NCI-H526 treated with DMSO at 0.1 percent for 48 hours (cell line): ENCODE measurements around the gene TGOLN2.
"Not testable (repeated sequence)": the region's sequence is repeated elsewhere in the genome, so short reads cannot be mapped to it uniquely, and the experiment has no call there.

Experiments
- DNase-seq: peaks from one replicate; lab custom pipeline; 2025; lab: John Stamatoyannopoulos, UW

The TGOLN2 gene

DNA sequence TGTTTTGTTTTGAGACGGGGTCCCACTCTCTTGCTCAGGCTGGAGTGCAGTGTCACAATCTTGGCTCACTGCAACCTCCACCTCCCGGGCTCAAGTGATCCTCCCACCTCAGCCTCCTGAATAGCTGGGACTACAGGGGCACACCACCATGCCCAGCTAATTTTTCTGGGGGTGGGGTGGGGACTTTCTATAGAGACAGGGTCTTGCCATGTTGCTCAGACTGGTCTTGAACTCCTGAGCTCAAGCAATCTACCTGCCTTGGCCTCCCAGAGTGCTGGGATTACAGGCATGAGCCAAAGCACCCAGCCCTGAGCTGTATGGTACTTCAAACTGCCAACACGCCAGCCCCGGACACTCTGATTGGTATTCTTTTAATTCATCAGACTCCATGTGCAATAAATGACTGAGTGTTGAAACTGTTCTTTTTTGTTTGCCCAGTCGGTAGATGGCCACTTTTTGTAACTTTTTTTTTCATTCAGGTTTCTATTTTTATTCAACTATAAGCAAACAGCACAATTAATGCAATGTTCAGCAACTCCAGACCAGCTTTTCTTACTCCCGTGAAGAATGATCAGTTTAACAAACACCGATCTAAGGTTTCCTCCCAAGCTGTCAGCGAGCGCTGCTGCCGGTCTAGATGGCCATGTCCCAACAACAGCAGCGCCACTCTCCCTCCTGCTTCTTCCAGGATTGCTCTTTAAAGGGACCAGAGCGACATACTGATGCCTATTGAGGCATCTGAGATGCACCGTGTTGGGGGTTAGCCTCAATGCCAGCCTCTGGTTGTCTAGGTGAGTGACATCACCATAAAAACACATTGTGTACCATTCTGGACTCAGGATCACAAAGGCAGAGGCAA, 12.5 kb upstream of the TGOLN2 start:
- DNase-seq, result no peak

DNA sequence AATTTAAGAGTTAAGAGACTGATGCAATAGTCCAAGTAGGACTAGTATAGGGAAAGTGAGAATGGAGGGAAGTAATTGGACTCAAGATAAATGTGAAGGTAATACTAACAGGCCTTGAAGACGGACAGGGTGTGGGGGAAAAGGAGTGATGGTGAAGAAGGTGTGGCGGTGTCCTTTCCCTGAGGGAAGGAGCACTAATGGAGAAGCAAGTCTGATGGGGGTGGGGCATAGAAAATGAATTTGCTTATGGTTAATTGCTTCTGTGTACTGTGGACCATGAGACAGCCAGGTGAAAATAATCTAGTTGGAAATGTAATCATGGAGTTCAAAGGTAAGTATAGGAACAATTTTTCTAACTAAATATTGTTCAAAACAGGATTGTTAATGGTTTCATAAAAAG, 7.1 kb upstream of the TGOLN2 start:
- no peak for DNase-seq

DNA sequence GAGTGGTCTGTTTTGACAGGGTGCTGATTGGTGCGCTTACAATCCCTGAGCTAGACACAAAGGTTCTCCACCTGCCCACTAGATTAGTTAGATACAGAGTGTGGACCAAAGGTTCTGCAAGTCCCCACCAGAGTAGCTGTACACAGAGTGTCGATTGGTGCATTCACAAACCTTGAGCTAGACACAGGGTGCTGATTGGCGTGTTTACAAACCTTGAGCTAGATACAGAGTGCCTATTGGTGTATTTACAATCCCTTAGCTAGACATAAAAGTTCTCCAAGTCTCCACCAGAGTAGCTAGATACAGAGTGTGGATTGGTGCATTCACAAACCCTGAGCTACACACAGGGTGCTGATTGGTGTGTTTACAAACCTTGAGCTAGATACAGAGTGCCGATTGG, 6.1 kb upstream of the TGOLN2 start:
- DNase-seq, result not testable (repeated sequence)

DNA sequence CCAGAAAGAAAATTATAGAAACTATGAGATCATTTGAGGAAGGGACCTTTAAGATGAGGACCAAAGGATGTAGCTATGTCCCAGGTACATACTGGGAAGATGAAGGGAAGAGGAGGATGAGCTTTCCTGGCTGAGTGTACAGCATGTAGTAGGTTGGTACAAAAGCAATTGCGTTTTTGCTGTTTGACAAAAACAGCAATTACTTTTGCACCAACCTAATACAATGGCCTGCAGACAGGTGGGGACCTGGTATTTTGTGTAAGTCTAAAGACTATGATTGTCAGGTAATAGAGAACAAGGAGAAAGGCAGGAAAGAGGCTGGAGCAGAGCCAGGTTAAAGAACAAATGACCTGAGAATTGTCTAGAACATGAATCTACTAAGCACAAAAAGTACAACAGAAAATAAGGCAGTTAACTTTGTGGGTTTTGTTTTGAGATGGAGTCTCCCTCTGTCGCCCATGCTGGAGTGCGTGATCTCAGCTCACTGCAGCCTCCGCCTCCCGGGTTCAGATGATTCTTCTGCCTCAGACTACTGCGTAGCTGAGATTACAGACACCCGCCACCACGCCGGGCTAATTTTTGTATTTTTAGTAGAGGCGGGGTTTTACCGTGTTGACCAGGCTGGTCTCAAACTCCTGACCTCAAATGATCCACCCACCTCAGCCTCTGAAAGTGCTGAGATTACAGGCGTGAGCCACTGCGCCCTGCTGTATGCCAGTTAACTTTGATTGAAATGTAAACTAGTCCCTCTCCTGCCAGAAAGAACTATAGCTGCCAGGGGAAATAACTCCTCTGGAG, 3.2 kb upstream of the TGOLN2 start:
- DNase-seq, result no peak

DNA sequence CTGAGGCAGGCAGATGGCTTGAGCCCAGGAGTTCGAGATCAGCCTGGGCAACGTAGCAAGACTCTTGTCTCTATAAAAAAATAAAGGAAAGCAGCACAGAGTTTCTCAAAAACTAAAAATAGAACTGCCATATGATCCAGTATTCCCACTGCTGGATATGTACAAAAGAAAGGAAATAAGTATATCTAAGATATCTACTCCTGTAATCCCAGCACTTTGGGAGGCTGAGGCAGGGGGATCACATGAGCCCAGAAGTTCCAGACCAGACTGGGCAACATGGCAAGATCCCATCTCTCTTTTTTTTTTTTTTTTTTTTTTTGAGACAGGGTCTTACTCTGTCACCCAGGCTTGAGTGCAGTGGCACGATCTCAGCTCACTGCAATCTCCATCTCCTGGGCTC, 1.9 kb upstream of the TGOLN2 start:
- DNase-seq, result not testable (repeated sequence)

DNA sequence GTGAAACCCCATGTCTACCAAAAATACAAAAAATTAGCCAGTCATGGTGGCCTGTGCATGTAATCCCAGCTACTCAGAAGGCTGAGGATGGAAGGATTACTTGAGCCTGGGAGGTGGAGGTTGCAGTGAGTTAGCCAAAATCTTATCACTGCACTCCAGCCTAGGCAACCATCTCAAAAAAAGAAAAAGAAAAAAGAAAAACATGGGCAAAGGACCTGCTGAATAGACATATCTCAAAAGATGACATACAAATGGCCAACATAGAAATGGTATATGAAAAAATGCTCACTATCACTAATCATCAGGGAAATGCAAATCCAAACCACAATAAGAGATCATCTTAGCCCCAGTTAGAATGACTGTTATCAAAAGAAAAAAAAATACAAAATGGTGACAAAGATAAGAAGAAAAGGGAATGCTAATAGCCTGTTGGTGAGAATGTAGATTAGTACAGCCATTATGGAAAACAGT, 1.4 kb upstream of the TGOLN2 start:
- DNase-seq, result no peak

DNA sequence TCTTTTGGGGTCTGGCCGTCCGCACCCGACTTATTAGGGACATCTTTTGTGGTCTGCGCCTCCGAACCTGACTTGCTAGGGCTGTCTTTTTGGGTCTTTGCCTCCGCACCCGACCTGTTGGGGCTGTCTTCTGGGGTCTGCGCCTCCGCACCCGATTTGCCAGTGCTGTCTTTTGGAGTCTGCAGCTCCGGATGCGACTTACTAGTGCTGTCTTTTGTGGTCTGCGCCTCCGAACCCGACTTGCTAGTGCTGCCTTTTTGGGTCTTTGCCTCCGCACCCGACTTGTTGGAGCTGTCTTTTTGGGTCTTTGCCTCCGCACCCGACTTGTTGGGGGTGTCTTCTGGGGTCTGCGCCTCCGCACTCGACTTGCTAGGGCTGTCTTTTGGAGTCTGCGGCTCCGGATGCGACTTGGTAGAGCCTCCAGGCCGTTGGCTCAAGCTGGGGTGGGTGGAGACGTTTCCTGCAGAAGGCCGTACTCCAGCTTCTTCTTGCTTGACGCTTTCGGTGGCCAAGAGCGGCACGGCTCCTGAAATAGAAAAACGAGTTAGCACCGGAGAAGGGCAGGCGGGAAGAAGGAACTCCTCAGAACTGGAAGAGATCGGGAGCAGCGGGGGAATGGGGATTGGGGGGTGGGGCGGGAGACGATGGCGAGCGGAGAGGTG, 498 bp downstream of the TGOLN2 start:
- peak; percentile 40 for DNase-seq

DNA sequence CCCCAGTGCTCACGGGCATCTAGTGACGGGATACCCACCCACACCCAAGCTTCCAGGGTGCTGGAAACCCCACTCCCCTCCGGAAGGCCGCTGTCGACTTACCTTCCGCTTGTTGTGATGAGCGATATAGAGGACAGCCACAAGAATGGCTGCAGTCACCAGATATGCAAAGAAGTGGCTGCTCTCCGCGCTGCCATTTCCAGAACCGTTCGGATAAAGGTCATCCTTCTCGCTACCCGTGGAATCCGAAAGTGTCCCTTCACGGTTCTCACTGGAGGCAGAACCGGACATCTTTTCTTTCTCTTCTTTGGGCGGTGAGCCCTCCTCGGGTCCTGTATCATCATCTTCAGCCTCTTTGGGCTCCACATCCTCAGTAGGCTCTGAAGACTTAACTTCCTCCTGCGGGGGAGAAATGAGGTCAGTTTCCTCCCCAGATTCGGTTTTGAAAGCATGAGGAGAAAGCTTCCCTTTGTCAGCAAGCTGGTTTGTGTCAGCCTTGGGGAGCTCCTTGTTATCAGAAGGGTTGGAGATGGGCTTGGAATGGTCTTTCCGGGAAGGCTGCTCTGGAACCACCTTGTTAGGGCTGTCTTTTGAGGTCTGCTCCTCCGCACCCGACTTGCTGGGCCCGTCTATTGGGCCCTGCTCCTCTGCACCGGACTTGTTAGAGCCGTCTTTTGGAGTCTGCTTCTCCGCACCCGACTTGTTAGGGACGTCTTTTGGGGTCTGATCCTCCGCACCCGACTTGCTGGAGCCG, 1.2 kb downstream of the TGOLN2 start:
- peak; percentile 37 for DNase-seq

DNA sequence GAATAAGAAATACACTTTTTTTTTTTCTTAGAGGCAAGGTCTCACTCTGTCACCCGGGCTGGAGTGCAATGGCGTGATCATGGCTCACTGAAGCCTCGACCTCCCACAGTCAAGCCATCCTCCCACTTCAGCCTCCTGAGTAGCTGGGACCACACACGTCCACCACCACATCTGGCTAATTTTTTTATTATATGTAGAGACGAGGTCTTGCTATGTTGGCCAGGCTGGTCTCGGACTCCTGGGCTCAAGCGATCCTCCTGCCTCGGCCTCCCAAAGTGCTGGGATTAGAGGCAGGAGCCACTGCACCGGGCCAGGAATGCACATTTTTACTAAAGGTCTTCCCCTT, 2.4 kb downstream of the TGOLN2 start:
- no peak for DNase-seq

DNA sequence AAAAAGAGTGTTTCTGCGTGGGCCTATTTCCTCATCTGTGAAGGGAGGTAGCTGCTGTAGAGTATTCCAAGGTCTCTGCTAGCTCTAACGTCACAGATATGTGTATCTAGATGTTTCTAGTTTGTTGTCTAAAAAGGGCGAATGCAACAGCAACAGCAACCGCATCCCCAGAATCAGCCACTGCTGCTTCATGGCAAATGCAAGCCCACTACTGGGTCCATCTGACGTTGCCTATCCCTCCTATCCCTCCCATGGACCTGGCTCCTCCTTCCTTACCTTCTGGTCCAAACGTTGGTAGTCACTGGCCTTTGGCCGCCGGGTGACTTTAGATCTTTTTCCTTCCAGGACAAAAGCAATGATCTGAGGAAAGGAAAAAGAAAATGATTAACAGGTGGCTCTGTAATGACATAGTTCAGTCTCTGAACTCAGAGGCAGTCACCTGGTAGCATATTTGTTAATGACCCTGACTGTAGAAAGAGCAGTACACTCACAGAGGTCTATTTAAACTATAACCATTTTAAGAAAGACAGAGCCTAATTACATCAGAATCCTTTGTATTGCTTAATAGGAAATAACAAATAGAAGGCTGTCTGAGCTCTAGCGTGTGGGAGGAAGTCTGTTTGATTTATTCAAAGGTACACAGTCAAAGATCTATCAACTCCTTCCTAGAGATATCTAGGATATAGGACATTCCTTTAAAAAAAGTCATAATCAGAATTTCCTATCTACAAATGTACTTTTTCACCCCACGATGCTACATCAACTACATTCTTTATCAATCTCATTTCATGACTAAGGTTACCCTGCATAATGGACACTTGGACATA, 2.9 kb downstream of the TGOLN2 start:
- DNase-seq, result no peak

DNA sequence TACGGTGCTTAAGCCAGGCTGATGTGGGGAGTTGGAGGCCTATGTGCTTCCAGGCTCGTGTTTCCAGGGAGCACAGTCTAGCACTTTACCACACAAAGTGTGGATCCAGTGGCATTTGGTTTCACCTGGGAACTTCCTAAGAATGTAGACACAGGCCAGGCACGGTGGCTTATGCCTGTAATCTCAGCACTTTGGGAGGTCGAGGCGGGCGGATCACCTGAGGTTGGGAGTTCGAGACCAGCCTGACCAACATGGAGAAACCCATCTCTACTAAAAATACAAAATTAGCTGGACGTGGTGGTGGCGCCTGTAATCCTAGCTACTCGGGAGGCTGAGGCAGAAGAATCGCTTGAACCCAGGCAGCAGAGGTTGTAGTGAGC, 3.8 kb downstream of the TGOLN2 start:
- not testable (repeated sequence) for DNase-seq

DNA sequence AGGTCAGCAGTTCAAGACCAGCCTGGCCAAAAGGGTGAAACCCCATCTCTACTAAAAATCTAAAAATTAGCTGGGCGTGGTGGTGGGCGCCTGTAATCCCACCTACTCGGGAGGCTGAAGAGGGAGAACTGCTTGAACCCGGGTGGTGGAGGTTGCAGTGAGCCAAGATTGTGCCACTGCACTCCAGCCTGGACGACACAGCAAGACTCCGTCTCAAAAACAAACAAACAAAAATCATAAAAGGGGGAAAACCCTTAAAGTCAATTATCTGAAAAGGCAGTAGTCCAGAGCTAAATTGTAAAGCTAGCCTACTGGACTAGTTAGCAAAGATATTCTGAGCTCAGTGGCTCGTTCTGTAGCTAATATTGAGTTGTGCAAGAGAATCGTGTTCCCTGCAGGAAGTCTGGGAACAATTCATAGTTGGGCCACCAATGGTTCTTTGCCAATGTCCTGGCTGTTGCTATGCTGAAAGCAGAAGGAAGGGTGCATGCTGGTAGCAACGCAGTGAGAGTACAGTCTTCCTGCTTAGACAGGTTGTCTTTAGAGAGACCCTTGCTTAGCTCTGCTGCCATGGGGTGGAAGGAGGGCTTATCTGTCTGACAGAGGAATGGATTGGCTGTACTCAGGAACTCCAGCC, 4.3 kb downstream of the TGOLN2 start:
- DNase-seq, result no peak

DNA sequence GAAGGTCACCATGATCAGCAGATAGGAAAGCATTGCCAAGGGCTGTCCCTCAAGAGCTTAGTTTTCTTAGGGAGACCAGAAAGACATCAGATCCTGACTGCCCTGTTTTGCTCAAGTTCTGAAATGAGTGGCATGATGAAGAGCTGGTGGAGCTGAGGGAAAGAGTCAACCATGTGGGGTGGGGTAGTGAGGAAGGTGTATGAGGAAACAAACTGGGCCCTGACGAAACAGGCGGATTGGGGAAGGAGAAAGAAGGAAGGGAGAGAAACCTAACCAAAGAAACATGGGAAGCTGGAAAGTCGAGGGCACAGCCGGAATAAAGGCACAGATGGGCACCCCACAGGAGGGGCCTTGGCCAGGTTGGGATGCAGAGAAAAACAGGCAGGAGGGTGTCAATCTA, 8.0 kb downstream of the TGOLN2 start:
- DNase-seq, result no peak

DNA sequence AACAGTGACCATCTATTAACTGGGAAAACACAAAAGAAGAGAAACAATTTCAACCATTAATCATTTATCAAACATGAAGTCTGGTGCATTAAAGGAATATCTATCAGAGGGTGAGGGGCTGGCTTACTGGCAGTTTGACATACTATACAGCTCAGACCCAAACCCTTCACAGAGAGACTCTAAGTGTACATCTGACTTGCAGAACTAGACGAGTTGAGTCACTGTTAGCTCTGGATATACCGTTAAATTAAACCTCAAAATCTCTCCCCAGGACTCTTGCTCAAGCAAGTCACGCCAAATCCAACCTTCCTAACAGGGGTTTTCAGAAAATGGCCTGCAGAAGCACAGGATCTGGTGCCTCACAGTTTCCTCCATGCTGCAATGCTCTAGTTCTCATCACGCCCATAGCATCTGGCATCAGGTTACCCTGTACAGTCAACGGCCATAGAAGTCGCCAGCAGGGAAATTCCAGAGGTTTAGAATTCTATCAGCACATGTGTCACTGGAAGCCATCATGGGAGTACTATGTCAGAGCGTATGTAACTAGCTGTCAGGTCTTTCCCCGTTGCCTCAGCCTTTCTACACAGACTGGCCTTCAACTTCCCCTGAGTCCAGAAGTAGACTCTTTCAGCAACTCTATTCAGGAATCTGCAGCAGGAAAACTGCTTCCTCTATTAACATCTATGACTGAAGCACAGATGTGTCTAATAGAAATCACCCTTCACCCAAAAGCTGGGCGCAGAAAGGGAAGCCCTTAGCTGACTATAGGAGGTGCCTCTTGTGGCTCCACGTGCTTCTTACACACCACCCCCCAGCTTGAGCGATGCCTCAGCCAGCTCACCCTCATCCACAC, 9.3 kb downstream of the TGOLN2 start:
- DNase-seq, result no peak

DNA sequence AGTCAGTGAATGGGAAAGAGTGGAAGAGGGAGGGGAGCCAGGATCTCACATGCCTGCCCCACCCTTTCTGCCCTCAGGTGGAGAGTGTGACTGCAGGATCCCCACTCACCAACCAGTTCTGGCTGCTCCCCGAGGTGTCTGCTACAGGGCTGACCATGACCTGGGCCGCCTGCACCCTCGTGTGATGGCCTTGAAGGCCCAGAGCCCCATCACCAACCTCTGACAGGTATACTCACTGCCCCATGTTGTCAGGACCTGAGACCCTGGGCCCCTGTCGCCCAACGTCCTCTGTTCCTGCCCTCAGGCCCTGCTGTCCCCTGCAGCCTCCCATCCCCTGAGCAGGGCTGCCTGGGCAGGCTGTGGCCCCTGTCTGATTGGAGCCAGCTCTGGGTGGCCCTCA, 11.9 kb downstream of the TGOLN2 start:
- not testable (repeated sequence) for DNase-seq

DNA sequence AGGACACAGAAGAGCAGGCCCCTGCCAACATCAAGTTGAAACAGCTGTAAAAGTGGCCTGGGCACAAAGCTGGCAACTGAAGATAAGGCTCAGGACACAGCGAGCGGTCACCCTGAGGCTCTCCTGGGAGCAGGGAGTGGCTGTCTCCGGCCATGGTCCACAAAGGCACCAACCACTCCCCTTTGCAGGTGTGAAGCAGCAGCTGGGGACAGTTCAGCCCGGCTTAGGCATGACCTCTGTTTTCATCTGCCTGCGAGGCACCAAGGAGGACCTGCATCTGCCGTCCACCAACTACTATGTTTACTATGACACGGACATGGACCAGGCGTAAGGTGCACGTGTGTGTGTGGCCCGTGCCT, 12.9 kb downstream of the TGOLN2 start:
- DNase-seq, result no peak

DNA sequence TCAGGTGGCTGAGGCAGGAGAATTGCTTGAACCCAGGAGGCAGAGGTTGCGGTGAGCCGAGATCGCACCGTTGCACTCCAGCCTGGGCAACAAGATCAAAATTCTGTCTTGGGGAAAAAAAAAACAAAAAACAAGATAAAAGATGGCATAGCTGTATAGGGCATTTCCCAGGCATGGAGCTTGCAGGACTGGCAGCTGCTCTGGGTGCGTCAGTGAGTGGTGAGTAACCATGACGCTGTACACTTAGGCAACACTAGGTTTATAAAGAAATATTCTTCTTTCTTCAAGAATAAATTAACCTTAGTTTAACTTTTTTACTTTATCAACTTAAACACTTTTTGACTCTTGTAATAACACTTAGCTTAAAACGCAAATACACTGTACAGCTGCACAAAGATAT, 15.4 kb downstream of the TGOLN2 start:
- DNase-seq, result no peak

DNA sequence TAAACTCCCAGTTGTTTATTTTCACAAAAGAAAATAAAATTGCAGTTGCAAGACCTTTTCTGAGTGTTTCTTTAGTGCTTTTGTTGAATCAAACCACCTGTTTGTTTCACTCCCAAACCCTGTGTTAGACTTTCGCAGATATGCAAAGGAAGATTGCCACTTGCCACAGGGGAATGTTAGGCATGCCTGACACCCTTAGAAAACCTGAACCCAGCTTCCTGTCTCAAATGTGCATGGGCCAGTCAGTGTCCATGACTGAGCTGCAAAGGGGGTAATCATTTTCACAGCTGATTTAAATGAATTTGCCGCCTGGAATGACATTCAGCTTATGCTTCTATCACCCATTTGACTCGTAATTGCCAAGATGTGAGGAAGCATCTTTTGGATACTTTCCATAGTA, 17.5 kb downstream of the TGOLN2 start:
- DNase-seq, result no peak

DNA sequence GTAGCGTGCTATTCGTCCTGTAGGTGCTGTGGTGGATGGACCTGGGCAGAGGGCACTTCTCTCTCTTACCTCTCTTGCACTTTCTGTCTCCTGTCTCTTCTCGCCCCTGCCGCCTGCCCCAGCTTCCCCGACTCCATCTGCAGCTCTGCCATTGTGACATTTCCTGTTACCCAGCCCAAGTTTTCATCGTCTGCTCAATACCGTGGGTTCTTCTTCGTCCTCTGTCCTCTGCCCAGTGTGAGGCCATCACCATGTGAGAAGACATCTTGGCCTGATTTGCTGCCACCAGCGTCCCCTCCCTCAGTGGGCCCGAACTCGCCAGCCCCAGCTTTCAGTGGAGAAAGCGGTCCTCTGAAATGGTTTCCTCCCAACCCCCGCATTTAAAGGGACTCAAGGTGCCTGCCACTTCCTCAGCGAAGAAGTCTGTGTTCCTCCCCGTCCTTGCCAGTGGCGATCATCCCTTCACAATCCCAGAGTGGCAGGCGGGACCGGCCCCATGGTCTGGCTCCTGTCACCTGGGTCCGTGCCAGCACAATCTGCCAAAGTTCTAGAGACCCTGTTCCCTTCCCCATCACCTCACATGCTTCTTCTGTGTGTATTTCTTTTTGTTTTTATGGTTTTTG, 18.0 kb downstream of the TGOLN2 start:
- DNase-seq, result no peak
